HuH-7 (cell line): ENCODE data around the gene FOXP1.

ENCODE experiments used
- DNase-seq: peaks from one replicate; pipeline ENCODE4 v3.0.0; 2011; ENCODE audit warnings: low spot score

FOXP1 gene

DNA sequence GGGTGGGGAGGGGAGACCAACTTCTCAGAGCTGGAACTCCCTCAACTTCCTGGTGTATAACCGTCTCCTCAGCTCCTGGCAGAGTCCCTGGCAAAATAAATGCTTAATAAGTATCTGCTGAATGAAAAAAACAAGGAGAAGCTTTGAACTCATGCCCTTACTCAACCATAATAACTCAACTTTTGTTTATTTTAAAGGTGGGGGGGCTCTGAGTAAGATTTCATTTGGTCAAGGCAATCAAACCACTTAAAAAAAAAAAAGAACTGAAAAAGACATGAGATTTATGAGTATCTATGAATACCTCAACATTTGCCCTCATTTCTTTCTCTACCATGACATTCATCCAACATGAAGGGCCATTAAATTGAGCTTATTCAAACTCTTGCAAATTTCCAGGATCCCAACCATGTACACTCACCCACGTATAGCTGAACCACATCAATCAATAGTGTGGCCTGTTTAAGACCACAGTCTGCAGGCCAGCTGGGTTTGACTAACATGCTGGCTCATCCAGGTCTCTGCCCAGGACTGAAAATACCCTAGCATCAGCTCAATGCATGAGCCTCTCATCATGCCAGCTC is 157.9 kb downstream of the FOXP1 start:
- no peak for DNase-seq

DNA sequence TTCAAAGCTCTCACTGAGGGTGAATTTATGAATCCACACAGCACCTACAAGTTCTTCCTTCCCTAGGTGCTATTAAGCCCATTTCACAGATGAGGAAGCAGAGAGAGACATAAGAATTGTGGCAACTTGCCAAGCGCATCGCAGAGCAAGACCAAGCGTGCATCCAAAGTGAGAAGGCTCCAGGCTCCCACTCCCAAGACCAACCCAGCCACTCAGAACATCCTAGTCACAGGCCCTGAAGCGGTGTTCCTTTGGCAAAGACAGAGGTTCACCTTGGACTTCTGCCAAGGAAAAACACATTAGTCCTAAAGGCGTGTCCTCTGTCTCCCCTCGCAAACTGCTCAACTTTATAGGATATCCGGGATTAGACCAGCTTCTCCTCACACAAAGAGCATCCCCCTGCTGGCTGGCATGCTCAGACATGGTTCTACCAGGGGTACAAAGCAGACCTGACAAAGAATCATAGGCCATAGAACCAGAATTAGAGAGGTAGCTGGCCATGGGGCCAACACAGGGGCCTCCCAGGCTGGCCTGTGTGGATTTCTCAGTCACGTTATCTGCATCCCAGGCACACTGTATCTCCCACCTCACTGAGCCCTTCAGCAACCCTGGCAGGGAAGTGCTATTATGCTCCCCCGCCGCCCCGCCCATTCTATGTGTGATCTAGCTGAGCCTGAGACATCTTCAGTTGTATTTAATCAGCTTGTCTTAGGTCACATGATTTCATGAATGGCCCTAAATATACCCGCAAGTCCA is 160.2 kb downstream of the FOXP1 start:
- DNase-seq: no peak

DNA sequence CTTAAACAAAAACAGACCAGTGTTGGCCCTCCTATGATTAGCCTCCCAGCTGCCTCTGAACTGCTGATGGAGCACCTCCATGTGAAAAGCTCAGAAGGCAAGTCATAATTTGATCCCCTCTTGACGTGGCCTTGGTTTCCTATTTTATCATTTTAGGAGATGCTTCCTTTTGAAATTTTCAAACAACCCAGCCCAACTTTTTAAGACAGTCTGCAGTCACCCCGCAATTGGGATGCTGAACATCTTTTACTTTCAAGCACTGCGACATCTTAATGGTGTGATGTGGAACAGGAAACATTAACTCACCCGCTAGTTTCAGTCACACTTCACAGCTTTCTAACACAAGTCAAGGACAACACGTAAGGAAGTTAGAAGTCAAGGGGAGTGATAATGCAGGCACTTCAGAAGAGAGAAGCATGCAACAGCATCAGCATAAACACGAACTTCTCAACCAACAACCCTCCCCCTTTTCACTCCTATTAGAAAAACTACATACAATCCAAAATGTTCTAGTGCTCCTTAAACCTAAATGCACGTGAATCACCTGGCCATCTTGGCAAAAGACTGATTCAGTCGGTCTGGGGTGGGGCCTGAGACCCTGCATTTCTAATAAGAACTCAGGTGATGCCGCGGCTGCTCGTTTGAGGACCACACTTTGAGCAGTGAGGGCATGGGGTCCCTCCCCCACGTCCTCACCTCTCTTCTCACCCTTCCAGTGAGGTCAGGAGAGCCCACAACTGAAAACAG is 161.5 kb downstream of the FOXP1 start:
- no peak for DNase-seq

DNA sequence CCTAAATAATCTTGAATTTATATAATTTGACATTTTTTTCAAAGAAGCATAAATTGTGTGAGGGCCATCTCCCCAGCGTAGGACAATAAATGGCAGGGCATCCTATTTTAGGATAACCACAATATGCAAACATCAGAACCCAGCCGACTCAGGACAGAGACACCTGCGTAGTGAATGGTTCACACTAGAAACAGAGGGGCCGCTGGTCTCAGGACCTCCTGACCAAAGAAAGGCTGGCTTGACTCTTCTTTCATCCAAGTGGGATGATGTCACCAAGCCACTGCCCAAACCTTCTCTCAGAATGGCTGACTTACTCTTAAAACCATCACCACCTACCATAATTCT is 162.1 kb downstream of the FOXP1 start:
- DNase-seq: no peak

- no peak for DNase-seq
Observed at GRCh38 chr3:71419369-71419768, 164.2 kb downstream of the FOXP1 start.

GRCh38 chr3:71417791-71418190 is 165.7 kb downstream of the FOXP1 start:
- no peak for DNase-seq

DNA sequence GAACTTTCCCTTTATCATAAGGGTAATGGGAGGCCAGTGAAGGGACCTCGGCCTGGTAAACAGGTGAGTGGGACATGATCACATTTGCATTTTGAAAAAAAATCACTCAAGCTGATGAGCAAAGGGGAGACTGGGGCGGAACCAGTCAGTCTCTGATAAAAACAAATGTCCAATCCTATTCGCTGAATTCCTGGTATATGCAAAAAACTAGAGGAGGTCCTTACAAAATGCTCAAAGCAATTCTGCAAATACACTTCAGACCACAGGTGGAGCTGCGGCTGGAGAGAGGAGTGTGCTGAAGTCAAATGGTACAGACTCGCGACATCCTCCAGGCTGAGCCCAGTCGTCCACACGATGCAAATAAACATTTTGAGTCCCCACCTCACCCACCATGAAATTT is 166.7 kb downstream of the FOXP1 start:
- no peak for DNase-seq

- DNase-seq: no peak
Observed at GRCh38 chr3:71415681-71416122, 167.8 kb downstream of the FOXP1 start.

GRCh38 chr3:71414189-71414927 is 169.2 kb downstream of the FOXP1 start:
- no peak for DNase-seq

DNA sequence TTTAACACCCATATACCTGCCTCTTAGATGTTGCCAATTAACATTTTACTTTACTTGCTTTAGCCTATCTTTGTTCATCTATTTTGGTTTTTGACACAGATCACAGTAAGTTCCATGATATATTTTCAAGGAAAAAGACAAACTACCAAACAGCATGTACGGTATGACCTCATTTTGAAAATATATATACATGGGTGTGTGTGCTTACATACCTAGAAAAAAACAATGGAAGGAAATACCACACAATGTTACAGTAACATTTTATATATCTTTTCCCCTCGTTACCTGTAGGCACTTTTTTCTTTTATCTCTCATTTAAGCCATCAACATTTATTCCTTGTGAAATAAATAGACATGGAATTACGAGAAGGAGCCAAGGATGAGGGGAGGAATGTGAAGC is 170.0 kb downstream of the FOXP1 start:
- no peak for DNase-seq

- DNase-seq: no peak
Observed at GRCh38 chr3:71409352-71409751, 174.2 kb downstream of the FOXP1 start.

GRCh38 chr3:71408903-71409302 is 174.6 kb downstream of the FOXP1 start:
- DNase-seq: no peak

- no peak for DNase-seq
Observed at GRCh38 chr3:71407823-71408222, 175.7 kb downstream of the FOXP1 start.

DNA sequence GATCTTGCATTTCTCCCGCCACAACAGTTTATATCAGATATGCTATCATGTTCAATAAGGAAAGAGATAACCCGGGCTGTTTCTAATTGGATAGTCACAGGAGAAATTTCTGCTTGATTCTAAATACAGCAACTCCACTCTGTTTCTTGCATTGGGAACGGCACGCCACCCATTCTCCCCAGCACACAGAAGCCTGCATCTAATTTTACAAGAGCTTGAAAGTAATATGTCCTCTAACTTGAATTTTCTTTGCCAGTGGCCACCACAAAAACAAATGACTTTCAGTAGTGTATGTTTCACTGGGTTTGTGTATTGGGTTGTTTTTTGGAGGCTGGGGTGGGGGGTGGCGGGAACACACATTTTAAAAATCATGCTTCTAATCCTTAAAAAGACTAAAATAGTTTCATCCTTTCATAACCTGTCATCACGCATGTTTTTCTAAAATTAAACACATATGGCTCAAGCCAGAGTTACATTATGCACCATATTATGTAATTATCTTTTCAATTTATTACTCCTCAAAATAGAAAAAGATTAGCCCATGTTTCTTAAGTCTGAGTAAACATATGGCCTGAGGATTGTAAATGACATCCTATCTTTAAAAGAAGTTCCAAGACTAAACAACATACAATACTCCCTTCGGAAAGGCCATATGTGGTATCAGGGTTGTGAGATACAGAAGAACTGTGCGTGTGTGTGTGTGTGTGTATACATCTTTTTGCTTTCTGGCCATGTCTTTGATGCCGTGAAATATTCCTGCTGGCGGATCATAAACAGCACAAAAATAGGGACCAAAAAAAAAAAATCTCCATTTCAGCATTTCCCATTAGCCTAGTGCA is 176.3 kb downstream of the FOXP1 start:
- DNase-seq: no peak

DNA sequence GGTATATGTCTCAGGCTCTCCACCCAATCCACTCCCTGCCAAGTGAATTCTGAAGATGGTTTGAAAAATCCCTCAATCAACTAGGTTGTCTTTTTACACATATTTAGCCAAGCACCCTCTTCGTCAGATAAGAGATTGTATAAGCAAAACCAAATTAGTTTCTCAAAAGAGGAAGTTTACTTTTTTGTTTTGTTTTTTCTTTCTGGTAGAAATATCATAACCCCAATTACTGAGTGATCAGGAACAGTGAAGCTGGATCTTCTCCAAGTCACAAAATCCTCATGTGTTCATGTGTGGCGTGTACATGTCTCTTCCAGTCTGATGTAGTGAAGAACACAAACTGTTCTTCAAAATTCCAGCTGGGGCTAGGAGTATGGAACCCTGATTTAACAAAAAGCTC is 180.6 kb downstream of the FOXP1 start:
- no peak for DNase-seq

DNA sequence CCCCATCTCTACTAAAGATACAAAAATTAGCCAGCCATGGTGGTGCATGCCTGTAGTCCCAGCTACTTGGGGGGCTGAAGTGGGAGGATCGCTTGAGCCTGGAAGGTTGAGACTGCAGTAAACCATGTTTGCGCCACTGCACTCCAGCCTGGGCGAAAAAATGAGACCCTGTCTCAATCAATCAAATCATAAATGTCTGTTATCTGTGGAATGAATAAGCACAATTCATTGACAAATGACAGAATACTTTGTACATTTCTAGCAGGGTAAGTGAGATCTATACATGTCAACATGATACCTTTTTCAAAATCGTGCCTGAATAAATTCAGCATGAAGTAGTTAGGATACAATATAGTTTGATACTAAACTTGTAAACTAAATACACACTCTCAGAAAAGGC is 181.2 kb downstream of the FOXP1 start:
- no peak for DNase-seq

DNA sequence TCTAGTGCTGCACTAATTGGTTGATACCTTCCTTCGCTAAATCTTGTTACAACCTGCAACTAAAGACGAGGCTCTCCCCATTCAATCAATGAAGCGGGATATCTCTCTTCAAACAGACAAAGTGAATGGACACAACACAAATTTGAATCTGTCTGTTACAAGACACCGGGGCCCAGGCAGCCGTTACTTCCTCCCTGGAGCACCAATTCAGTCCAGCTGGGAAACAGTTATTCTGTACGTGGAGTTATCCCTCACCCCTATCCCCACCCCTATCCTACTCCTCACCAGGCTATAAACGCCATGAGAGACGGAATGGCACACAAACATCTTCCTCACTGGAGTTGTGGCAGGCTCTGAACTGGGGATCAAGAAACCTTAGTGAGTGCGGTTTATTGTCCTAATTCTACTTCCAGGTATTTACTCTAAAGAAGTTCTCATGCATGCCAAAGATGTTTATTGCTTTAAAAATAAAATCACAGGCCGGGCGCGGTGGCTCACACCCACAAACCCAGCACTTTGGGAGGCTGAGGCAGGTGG is 181.8 kb downstream of the FOXP1 start:
- DNase-seq: no peak

GRCh38 chr3:71400986-71401451 is 182.5 kb downstream of the FOXP1 start:
- DNase-seq: no peak

- DNase-seq: no peak
Observed at GRCh38 chr3:71399478-71399877, 184.1 kb downstream of the FOXP1 start.

GRCh38 chr3:71398157-71398836 is 185.2 kb downstream of the FOXP1 start:
- no peak for DNase-seq

- DNase-seq: no peak
Observed at GRCh38 chr3:71397726-71398125, 185.8 kb downstream of the FOXP1 start.
